Activated T-helper 2 cell treated with anti-CD3 and anti-CD28 coated beads, Interferon-gamma antibody, Interleukin-2, Interleukin-4, amounts not matched to agents 10 μg/mL and 5 μg/mL and 100 μg/mL, durations not matched to agents 14 hours and 24 hours and 36 hours (primary cell): ENCODE results near the gene MYO16. TPM values are rescaled to one million over a fixed set of nuclear protein-coding genes. Genes with fewer than 3 reads are reported as not detected.

Source experiments
- DNase-seq: peaks from one replicate; pipeline ENCODE4 v3.0.0; 2021; ENCODE audit warnings: low spot score
- H3K27ac Mint-ChIP-seq: one replicate; pipeline ENCODE4 v1.8.0; 2021; ENCODE audit warnings: mixed read lengths
- H3K27me3 Mint-ChIP-seq: one replicate; pipeline ENCODE4 v1.8.0; 2021; ENCODE audit warnings: low read depth, mixed read lengths
- H3K36me3 Mint-ChIP-seq: one replicate; pipeline ENCODE4 v1.8.0; 2021; ENCODE audit warnings: low read depth, mixed read lengths
- H3K4me1 Mint-ChIP-seq: one replicate; pipeline ENCODE4 v1.8.0; 2021; ENCODE audit warnings: low read depth, mixed read lengths
- H3K4me3 Mint-ChIP-seq: one replicate; pipeline ENCODE4 v1.8.0; 2021; ENCODE audit warnings: low read depth, mild to moderate bottlenecking, moderate library complexity, mixed read lengths
- H3K9me3 Mint-ChIP-seq: one replicate; pipeline ENCODE4 v1.8.0; 2021; ENCODE audit warnings: mixed read lengths
- intact Hi-C: fragments of 100-400 bp; cut with micrococcal nuclease; formaldehyde crosslinking; loops from one replicate; pipeline ENCODE4 v1.15.1; 2023
- total RNA-seq: library from RNA; stranded (reverse); gene quantifications from 2 replicates; pipeline ENCODE4 v1.2.3, GENCODE V29; 2022

Gene MYO16
- total RNA-seq, 1 donor from 2014 or later = not detected

- Mint-ChIP-seq H3K4me1 (peaks cover 3% of the 10 kb centered on the region), H3K4me3 (no peak overlapping the region), H3K9me3 (no peaks in the 10 kb centered on the region), H3K27me3 (no peaks in the 10 kb centered on the region), H3K27ac (no peak overlapping the region), H3K36me3 (no peaks in the 10 kb centered on the region)
- no peak for DNase-seq
- intact Hi-C loops = no loop called here
Observed at GRCh38 chr13:109110159-109110558, 480.7 kb downstream of the MYO16 start.

- Mint-ChIP-seq H3K4me3 (no peak overlapping the region), H3K27ac (no peak overlapping the region), H3K36me3 (no peaks in the 10 kb centered on the region), H3K27me3 (no peaks in the 10 kb centered on the region), H3K4me1 (peaks cover 3% of the 10 kb centered on the region), H3K9me3 (no peaks in the 10 kb centered on the region)
- no peak for DNase-seq
- intact Hi-C loops = no loop called here
Observed at GRCh38 chr13:109111141-109111540, 481.7 kb downstream of the MYO16 start.

- Mint-ChIP-seq H3K36me3 (no peaks in the 10 kb centered on the region), H3K4me3 (no peak overlapping the region), H3K9me3 (no peaks in the 10 kb centered on the region), H3K27me3 (no peaks in the 10 kb centered on the region), H3K27ac (no peak overlapping the region), H3K4me1 (peaks cover 3% of the 10 kb centered on the region)
- no peak for DNase-seq
- intact Hi-C loops = no loop called here
Observed at GRCh38 chr13:109113427-109113826, 484.0 kb downstream of the MYO16 start.

- Mint-ChIP-seq H3K4me3 (no peak overlapping the region), H3K27me3 (no peaks in the 10 kb centered on the region), H3K27ac (no peak overlapping the region), H3K9me3 (no peaks in the 10 kb centered on the region), H3K36me3 (no peaks in the 10 kb centered on the region), H3K4me1 (peaks cover 3% of the 10 kb centered on the region)
- no peak for DNase-seq
- intact Hi-C loops = no loop called here
Observed at GRCh38 chr13:109114162-109114561, 484.8 kb downstream of the MYO16 start.

GRCh38 chr13:109114991-109115390 lies 485.6 kb downstream of the MYO16 start:
- Mint-ChIP-seq H3K9me3 (no peaks in the 10 kb centered on the region), H3K36me3 (no peaks in the 10 kb centered on the region), H3K4me1 (peaks cover 3% of the 10 kb centered on the region), H3K4me3 (no peak overlapping the region), H3K27ac (no peak overlapping the region), H3K27me3 (no peaks in the 10 kb centered on the region)
- intact Hi-C loops = no loop called here
- no peak for DNase-seq

DNA sequence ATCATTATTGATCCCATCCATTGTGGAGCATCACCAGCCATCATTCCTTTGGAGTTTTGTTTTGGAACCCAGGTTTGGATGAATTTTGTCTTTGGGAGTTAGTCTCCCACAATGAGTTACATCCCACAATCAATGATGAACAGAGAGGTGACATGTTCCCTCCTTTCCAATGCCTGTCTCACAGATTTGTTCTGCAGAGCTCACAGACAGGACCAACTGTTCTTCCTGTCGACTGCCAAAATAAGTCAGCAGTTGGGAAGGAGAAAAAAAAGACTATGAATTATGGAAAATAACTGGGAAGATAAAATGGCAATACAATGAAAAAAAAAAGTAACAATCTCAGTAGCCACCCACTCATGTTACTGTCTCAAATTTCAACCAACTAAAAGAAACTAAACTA lies 489.1 kb downstream of the MYO16 start:
- intact Hi-C loops = no loop called here
- DNase-seq = no peak
- H3K27me3 Mint-ChIP-seq = no peaks in the 10 kb centered on the region
- no peaks in the 10 kb centered on the region for H3K36me3 Mint-ChIP-seq
- no peaks in the 10 kb centered on the region for H3K9me3 Mint-ChIP-seq
- peaks cover under 1% of the 10 kb centered on the region for H3K4me1 Mint-ChIP-seq
- no peak overlapping the region for H3K27ac Mint-ChIP-seq
- H3K4me3 Mint-ChIP-seq = no peak overlapping the region

DNA sequence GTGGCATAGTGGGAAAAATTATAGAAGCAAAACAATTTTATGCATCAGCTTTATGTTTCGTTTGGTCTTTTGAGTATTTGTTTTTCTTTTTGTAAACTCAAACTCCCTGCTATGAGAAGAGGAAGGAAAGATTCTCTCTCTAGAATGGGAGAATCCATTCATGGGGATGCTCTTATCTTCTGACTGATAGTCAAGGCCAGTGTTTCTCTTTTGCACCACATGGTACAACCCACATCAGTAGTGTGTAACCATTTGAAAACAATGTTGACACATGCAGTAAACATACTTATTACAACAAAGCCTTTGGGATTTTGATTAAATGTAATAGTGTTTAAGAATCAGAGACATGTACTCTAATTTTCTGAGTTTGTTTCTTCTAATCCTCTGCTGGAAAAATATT lies 490.5 kb downstream of the MYO16 start:
- Mint-ChIP-seq H3K4me1 (no peaks in the 10 kb centered on the region), H3K36me3 (no peaks in the 10 kb centered on the region), H3K27ac (no peak overlapping the region), H3K9me3 (no peaks in the 10 kb centered on the region), H3K4me3 (no peak overlapping the region), H3K27me3 (no peaks in the 10 kb centered on the region)
- no peak for DNase-seq
- intact Hi-C loops = no loop called here

GRCh38 chr13:109121826-109122225 lies 492.4 kb downstream of the MYO16 start:
- Mint-ChIP-seq H3K4me1 (no peaks in the 10 kb centered on the region), H3K36me3 (no peaks in the 10 kb centered on the region), H3K27me3 (no peaks in the 10 kb centered on the region), H3K9me3 (no peaks in the 10 kb centered on the region), H3K4me3 (no peak overlapping the region), H3K27ac (no peak overlapping the region)
- intact Hi-C loops = no loop called here
- DNase-seq = no peak

- Mint-ChIP-seq H3K27me3 (no peaks in the 10 kb centered on the region), H3K27ac (no peak overlapping the region), H3K36me3 (no peaks in the 10 kb centered on the region), H3K4me1 (no peaks in the 10 kb centered on the region), H3K4me3 (no peak overlapping the region), H3K9me3 (no peaks in the 10 kb centered on the region)
- intact Hi-C loops = no loop called here
- DNase-seq = no peak
Observed at GRCh38 chr13:109123971-109124370, 494.6 kb downstream of the MYO16 start.

DNA sequence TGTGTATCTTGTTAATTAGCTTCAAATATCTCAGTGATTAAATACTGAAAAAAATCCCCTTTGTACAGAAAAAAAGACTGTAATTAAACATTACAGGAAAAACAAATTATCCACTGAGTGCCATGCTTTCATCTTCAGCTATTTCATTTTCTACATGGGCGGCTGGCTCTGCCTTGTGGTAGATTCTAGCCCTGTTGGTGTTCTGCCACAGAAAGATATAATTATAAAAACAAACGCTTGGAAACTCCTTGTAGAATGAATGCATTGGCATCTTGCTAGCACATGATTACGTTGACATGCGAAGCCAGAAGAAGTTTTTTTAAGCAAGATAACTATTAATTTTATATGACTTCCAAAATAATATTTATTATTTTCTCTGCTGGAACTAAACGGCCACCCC lies 496.8 kb downstream of the MYO16 start:
- H3K36me3 Mint-ChIP-seq = no peaks in the 10 kb centered on the region
- no peak for DNase-seq
- no peak overlapping the region for H3K27ac Mint-ChIP-seq
- intact Hi-C loops = no loop called here
- H3K4me3 Mint-ChIP-seq = no peak overlapping the region
- no peaks in the 10 kb centered on the region for H3K4me1 Mint-ChIP-seq
- no peaks in the 10 kb centered on the region for H3K9me3 Mint-ChIP-seq
- no peaks in the 10 kb centered on the region for H3K27me3 Mint-ChIP-seq

GRCh38 chr13:109126891-109127641 lies 497.7 kb downstream of the MYO16 start:
- no peak for DNase-seq
- intact Hi-C loops = no loop called here

GRCh38 chr13:109128121-109128520 lies 498.7 kb downstream of the MYO16 start:
- Mint-ChIP-seq H3K27me3 (no peaks in the 10 kb centered on the region), H3K9me3 (no peaks in the 10 kb centered on the region), H3K27ac (no peak overlapping the region), H3K36me3 (no peaks in the 10 kb centered on the region), H3K4me1 (no peaks in the 10 kb centered on the region), H3K4me3 (no peak overlapping the region)
- intact Hi-C loops = no loop called here
- no peak for DNase-seq

More at GRCh38 chr13:109126891-109127641, 497.7 kb downstream of the MYO16 start:
- Mint-ChIP-seq H3K36me3 (no peaks in the 10 kb centered on the region), H3K27ac (no peak overlapping the region), H3K27me3 (no peaks in the 10 kb centered on the region), H3K9me3 (no peaks in the 10 kb centered on the region), H3K4me1 (no peaks in the 10 kb centered on the region), H3K4me3 (no peak overlapping the region)

DNA sequence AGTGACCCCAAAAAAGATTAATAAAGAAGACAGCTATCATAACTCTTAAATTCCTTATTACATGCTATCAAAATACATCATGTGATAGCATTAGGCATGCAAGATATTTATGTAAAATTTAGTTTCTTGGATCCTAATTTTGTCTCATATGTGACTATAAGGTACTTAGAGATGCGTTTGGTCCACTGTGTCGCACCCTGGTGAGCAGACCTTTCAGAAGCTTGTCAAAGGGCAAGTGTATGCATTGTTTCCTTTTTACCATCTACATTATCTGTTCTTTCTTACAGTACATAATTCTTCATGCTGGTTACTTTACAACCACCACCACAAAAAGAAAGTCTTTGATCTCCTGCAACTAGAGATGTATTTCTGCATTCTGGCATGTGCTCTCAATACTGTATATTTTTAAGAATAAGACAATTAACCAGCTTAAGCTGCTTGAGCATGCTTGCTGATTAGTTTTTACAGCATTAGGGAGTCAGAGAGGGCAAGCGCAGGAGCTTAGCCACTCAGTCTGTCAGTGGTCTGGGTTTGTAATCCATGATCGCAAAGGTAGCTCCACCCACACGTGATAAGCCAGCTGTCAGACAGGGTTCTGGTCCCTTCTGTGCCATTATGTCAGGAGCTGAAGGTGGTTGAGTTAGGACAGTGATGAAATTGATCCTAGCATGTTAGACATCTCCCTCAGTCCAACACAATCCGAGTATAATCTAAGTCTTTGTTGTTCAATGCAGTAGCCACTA lies 500.9 kb downstream of the MYO16 start:
- Mint-ChIP-seq H3K4me1 (no peaks in the 10 kb centered on the region), H3K9me3 (no peaks in the 10 kb centered on the region), H3K36me3 (no peaks in the 10 kb centered on the region), H3K27me3 (no peaks in the 10 kb centered on the region), H3K4me3 (no peak overlapping the region), H3K27ac (no peak overlapping the region)
- no peak for DNase-seq
- intact Hi-C loops = no loop called here
